ENCODE results near the gene RPL9. TPM values are rescaled to one million over a fixed set of nuclear protein-coding genes. Genes with fewer than 3 reads are reported as not detected.
A peak's percentile ranks its signal among the peaks of the same experiment; 100 is the strongest.

RPL9 gene
- total and polyA plus RNA-seq, 2 of the 8 experiments (the other 6 are each of a cell fraction or from before 2014, with no cell fraction given), result 1,161 to 1,184 TPM

DNA sequence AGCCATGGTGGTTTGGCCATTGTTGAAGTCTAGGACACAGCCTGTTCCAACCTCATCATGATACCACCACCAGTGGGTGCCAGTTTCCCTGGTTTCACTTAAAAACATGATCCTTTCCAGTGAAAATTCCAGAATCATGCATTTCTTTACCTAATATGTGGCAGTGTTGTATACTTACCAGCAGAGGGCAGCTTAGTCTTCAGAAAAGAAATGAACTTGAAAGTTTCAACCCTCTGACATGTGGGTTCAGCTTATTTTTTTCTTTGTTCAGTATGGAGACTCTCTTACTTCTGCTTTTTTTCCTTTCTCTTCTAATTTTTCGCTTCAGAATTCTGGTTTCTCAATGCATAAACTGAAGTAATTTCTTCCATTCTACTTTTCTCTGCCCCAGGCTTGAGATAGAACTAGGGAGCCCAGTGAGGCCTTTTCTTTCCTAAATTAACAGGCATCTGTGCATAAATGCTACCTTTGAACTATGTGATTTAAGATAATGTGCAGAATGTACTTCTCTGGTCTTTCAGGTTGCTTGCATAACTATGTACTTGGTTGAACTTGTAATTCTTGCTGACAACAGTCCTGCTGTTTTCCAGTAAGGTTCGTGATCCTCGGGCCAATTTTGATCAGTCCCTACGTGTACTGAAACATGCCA is 10.8 kb upstream of the RPL9 start (continued):
- TF ChIP-seq, protein P1, sequence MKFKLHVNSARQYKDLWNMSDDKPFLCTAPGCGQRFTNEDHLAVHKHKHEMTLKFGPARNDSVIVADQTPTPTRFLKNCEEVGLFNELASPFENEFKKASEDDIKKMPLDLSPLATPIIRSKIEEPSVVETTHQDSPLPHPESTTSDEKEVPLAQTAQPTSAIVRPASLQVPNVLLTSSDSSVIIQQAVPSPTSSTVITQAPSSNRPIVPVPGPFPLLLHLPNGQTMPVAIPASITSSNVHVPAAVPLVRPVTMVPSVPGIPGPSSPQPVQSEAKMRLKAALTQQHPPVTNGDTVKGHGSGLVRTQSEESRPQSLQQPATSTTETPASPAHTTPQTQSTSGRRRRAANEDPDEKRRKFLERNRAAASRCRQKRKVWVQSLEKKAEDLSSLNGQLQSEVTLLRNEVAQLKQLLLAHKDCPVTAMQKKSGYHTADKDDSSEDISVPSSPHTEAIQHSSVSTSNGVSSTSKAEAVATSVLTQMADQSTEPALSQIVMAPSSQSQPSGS (IDR thresholded peaks at IDR 0.05; ENCODE audit: low read length), result 0 out of 2 replicates have a peak, but pooled peaks have one; percentile 26
- 0 out of 3 replicates have a peak, but pooled peaks of 1 of the 2 experiments have one; percentile 26 for TF ChIP-seq EP300 (IDR thresholded peaks at IDR 0.05; ENCODE audit: borderline replicate concordance in 1 of 2, low read depth in 2 of 2, low read length in 2 of 2)
- no peak for TF ChIP-seq SIRT6 (IDR thresholded peaks at IDR 0.05; ENCODE audit: low read length)
- no peak for TF ChIP-seq PHF8 (conservative IDR thresholded peaks at IDR 0.05; ENCODE audit: low read depth, low read length)
- no peak for TF ChIP-seq RNF2 (IDR thresholded peaks at IDR 0.05; ENCODE audit: borderline replicate concordance, low read depth, low read length, missing control alignments, poor library complexity, severe bottlenecking)
- TF ChIP-seq, protein P2, sequence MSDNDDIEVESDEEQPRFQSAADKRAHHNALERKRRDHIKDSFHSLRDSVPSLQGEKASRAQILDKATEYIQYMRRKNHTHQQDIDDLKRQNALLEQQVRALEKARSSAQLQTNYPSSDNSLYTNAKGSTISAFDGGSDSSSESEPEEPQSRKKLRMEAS (IDR thresholded peaks at IDR 0.05), result 0 out of 2 replicates have a peak, but pooled peaks have one; percentile 26
- TF ChIP-seq SP2 (IDR thresholded peaks at IDR 0.05; ENCODE audit: low read length), result no peak
- TF ChIP-seq FOSL1 (IDR thresholded peaks at IDR 0.05; ENCODE audit: insufficient read depth, low read depth, low read length), result no peak
- TF ChIP-seq RAD21 (IDR thresholded peaks at IDR 0.05 in 1 of 2, conservative IDR thresholded peaks at IDR 0.05 in 1 of 2; ENCODE audit: low read depth in 2 of 2, low read length in 2 of 2), result peak; percentile 78 to 86
- no peak for TF ChIP-seq ZNF274 (IDR thresholded peaks at IDR 0.05; ENCODE audit: borderline replicate concordance, extremely low read depth, low read length)
- TF ChIP-seq CBX8 (IDR thresholded peaks at IDR 0.05; ENCODE audit: borderline replicate concordance, low read depth, low read length), result no peak

All from H1 (cell line).